ENCODE results near the gene ZC3H7B. TPM values are rescaled to one million over a fixed set of nuclear protein-coding genes. Genes with fewer than 3 reads are reported as not detected.
A peak's percentile ranks its signal among the peaks of the same experiment; 100 is the strongest.

ZC3H7B gene
- total RNA-seq, 2 experiments from 2014 or later: 29.5 to 32.7 TPM

DNA sequence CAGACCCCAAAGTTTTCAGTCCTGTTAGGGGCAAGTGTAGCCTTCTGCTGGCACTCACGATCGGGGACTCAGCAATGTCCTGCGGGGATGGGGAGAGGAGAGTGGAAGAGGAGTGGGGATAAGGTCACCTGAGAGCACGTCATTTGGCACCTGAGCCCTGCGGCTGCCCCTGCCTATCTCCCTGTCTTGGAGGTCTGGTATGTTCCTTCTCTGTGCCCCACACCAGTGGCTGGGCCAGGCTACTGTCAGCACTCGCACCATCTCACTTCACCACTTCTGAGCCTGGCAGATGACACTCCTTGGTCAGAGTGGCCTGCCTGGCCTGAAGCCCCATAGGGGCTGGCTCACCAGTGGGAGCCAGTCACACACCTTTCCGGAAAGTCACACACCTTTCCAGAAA, 40.5 kb upstream of the ZC3H7B start:
- intact Hi-C loops (cut with DNase I, micrococcal nuclease): no loop called here
- H3K27me3 ChIP-seq (ENCODE audit: control insufficient read depth in 1 of 2, insufficient read depth in 2 of 2, low read length in 2 of 2): no peaks in the 10 kb centered on the region
- Mint-ChIP-seq H3K4me1 (ENCODE audit: low read depth) (no peaks in the 10 kb centered on the region), H3K27me3 (no peaks in the 10 kb centered on the region), H3K9me3 (no peaks in the 10 kb centered on the region), H3K4me3 (no peak overlapping the region), H3K27ac (no peak overlapping the region), H3K36me3 (ENCODE audit: low read depth) (peaks cover 90% of the 10 kb centered on the region)
- peaks cover 94% of the 10 kb centered on the region for H3K36me3 ChIP-seq (ENCODE audit: insufficient read depth, low read length)
- H3K4me1 ChIP-seq (ENCODE audit: insufficient read depth, low read length): no peaks in the 10 kb centered on the region
- DNase-seq (no peak), ATAC-seq (ENCODE audit: poor library complexity) (no peak)
- ChIA-PET CTCF (no interaction called here), POLR2A (no interaction called here)
- H3K4me3 ChIP-seq (ENCODE audit: low read length): no peak overlapping the region
- H3K9me3 ChIP-seq (ENCODE audit: control insufficient read depth in 1 of 2, insufficient read depth in 1 of 2, low read length in 2 of 2): no peaks in the 10 kb centered on the region
- TF ChIP-seq, protein P1, sequence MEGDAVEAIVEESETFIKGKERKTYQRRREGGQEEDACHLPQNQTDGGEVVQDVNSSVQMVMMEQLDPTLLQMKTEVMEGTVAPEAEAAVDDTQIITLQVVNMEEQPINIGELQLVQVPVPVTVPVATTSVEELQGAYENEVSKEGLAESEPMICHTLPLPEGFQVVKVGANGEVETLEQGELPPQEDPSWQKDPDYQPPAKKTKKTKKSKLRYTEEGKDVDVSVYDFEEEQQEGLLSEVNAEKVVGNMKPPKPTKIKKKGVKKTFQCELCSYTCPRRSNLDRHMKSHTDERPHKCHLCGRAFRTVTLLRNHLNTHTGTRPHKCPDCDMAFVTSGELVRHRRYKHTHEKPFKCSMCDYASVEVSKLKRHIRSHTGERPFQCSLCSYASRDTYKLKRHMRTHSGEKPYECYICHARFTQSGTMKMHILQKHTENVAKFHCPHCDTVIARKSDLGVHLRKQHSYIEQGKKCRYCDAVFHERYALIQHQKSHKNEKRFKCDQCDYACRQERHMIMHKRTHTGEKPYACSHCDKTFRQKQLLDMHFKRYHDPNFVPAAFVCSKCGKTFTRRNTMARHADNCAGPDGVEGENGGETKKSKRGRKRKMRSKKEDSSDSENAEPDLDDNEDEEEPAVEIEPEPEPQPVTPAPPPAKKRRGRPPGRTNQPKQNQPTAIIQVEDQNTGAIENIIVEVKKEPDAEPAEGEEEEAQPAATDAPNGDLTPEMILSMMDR (IDR thresholded peaks at IDR 0.05): no peak
- no peak overlapping the region for H3K27ac ChIP-seq (ENCODE audit: low read depth in 1 of 2, low read length in 2 of 2)

DNA sequence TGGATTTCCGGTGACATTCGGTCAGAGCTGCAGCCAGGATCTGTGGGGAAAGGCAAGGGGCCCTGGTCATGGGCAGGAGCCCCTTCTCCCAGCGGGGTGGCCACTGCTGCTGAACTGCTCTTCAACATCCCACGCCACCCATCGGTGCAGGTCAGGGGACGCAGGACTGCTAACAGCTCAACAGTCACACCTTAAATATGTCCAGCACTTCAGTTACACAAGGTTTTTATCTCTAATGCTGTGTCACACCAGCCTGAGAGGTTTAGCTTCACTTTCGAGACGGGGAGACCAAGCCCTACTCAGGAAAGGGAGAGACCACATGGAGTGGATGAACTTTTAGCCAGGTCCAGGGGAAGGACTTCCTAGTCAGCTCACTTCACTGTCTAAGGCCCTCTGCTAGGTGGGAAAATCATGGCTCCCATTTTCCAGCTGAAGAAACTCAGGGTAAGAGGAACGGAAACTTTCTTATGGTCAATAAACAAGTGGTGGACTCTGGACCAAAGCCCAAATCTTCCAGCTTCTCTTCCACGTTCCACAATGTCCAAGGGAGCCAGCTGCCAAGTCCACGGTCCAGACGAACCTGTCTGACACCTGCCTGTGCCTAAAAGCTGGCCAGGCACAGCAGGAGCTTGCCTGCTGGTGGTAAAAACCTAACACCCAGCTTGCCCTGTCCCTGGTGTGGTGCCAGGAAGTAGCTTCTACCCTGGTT, 39.6 kb upstream of the ZC3H7B start:
- H3K36me3 ChIP-seq (ENCODE audit: insufficient read depth, low read length): peaks cover 92% of the 10 kb centered on the region
- no peak overlapping the region for H3K4me3 ChIP-seq (ENCODE audit: low read length)
- no peaks in the 10 kb centered on the region for H3K4me1 ChIP-seq (ENCODE audit: insufficient read depth, low read length)
- H3K4me3 Mint-ChIP-seq: no peak overlapping the region
- ATAC-seq (ENCODE audit: poor library complexity): no peak
- no peak overlapping the region for H3K27ac ChIP-seq (ENCODE audit: low read depth in 1 of 2, low read length in 2 of 2)
- H3K4me1 Mint-ChIP-seq (ENCODE audit: low read depth): no peaks in the 10 kb centered on the region
- no peak for DNase-seq
- H3K36me3 Mint-ChIP-seq (ENCODE audit: low read depth): peaks cover 90% of the 10 kb centered on the region
- intact Hi-C loops (cut with DNase I, micrococcal nuclease): no loop called here
- H3K9me3 Mint-ChIP-seq: no peaks in the 10 kb centered on the region
- POLR2A ChIA-PET: interaction anchor here (1.2 kb wide), 1 partner anchor 24 kb away, joined by 6 read pairs; the partner anchor contains the start of gene RANGAP1
- H3K27me3 ChIP-seq (ENCODE audit: control insufficient read depth in 1 of 2, insufficient read depth in 2 of 2, low read length in 2 of 2): no peaks in the 10 kb centered on the region
- peak overlapping the region; percentile 49 for H3K27ac Mint-ChIP-seq
- no peaks in the 10 kb centered on the region for H3K27me3 Mint-ChIP-seq
- no peaks in the 10 kb centered on the region for H3K9me3 ChIP-seq (ENCODE audit: control insufficient read depth in 1 of 2, insufficient read depth in 1 of 2, low read length in 2 of 2)
- CTCF ChIA-PET: no interaction called here
- TF ChIP-seq, protein P1 (IDR thresholded peaks at IDR 0.05): no peak

DNA sequence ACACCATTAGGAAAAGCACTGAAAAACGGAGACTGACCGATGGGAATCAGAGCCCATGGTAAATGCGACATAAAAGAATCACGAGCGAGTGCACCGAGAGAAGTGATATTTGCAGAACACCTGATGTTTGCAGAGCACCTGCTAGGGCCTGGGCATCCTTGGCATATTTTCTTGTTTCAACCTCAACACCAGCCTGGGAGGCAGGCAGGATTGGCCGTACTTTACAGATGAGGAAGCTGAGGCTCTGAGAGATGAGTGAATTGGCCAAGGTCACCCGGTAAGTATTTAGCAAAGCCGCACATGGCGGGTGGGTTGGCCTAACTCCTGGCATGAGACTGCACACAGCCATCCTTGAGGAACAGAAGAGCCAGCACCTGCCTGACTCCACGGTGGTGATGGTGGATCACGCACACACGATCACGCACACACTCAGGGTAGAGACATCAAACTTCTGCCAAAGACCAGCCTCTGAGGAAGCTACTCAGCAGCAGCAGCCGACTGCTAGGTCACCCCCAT, 39.0 kb upstream of the ZC3H7B start:
- no peaks in the 10 kb centered on the region for H3K9me3 Mint-ChIP-seq
- Histone ChIP-seq H3K9me3 (ENCODE audit: control insufficient read depth in 1 of 2, insufficient read depth in 1 of 2, low read length in 2 of 2) (no peaks in the 10 kb centered on the region), H3K27me3 (ENCODE audit: control insufficient read depth in 1 of 2, insufficient read depth in 2 of 2, low read length in 2 of 2) (no peaks in the 10 kb centered on the region), H3K4me1 (ENCODE audit: insufficient read depth, low read length) (no peaks in the 10 kb centered on the region), H3K27ac (ENCODE audit: low read depth in 1 of 2, low read length in 2 of 2) (no peak overlapping the region), H3K36me3 (ENCODE audit: insufficient read depth, low read length) (peaks cover 91% of the 10 kb centered on the region), H3K4me3 (ENCODE audit: low read length) (no peak overlapping the region)
- ATAC-seq (ENCODE audit: poor library complexity): no peak
- H3K4me3 Mint-ChIP-seq: no peak overlapping the region
- H3K27ac Mint-ChIP-seq: peak overlapping the region; percentile 49
- H3K27me3 Mint-ChIP-seq: no peaks in the 10 kb centered on the region
- ChIA-PET POLR2A (interaction anchor here (1.2 kb wide), 1 partner anchor 24 kb away, joined by 6 read pairs; the partner anchor contains the start of gene RANGAP1), CTCF (no interaction called here)
- intact Hi-C loops (cut with DNase I, micrococcal nuclease): no loop called here
- no peaks in the 10 kb centered on the region for H3K4me1 Mint-ChIP-seq (ENCODE audit: low read depth)
- TF ChIP-seq, protein P1 (IDR thresholded peaks at IDR 0.05): no peak
- peaks cover 87% of the 10 kb centered on the region for H3K36me3 Mint-ChIP-seq (ENCODE audit: low read depth)
- no peak for DNase-seq

Data from CD4-positive, alpha-beta T cell (primary cell).